Naive thymus-derived CD4-positive, alpha-beta T cell (primary cell): Measurements from ENCODE around the gene ADAMTS14. TPM values are rescaled to one million over a fixed set of nuclear protein-coding genes. Genes with fewer than 3 reads are reported as not detected.

Experiments
- ATAC-seq: fragments of 150-1000 bp; cut with Tn5 transposase; 2 replicates; pipeline ENCODE4 v1.10.0; 2021; ENCODE audit warnings: mild to moderate bottlenecking, moderate library complexity
- CTCF ChIA-PET: fragments of 350-600 bp; sonication (Branson Sonifier 250); formaldehyde crosslinking; loops from one replicate; lab custom pipeline; 2021; ENCODE audit warnings: antibody characterized with exemption; lab: Charles Lee
- POLR2A ChIA-PET: fragments of 350-600 bp; sonication (Branson Sonifier 250); formaldehyde crosslinking; loops from one replicate; lab custom pipeline; 2021; ENCODE audit warnings: antibody characterized with exemption, inconsistent platforms; lab: Charles Lee
- DNase-seq, 9 donors: peaks; one replicate each; pipeline versions ENCODE4 v3.0.0 to v3.0.0-alpha.2; 2020 to 2022; ENCODE audit warnings: mixed read lengths in 1 of 9
- H3K27ac ChIP-seq: one replicate; pipeline ENCODE4 v1.7.0; 2013; ENCODE audit warnings: mild to moderate bottlenecking, low read depth, low read length, moderate library complexity
- H3K27me3 ChIP-seq, 2 donors: one replicate each; pipeline ENCODE4 v1.7.0; 2013; ENCODE audit warnings: low read length in 2 of 2, mild to moderate bottlenecking in 2 of 2, moderate library complexity in 2 of 2; ENCODE audit not compliant: control insufficient read depth in 2 of 2, insufficient read depth in 2 of 2
- H3K36me3 ChIP-seq, 3 experiments: 1 replicate in 2 of 3; 2 replicates in 1 of 3; pipeline ENCODE4 v1.7.0; 2013; ENCODE audit warnings: low read length in 3 of 3, mild to moderate bottlenecking in 3 of 3, moderate library complexity in 1 of 3; ENCODE audit not compliant: insufficient read depth in 3 of 3, control insufficient read depth in 2 of 3
- H3K4me1 ChIP-seq, 2 donors: one replicate each; pipeline ENCODE4 v1.7.0; 2013; ENCODE audit warnings: low read length in 2 of 2, mild to moderate bottlenecking in 2 of 2, moderate library complexity in 1 of 2; ENCODE audit not compliant: control insufficient read depth in 2 of 2, insufficient read depth in 2 of 2
- H3K4me3 ChIP-seq: 2 replicates; pipeline ENCODE4 v1.7.0; 2013; ENCODE audit warnings: mild to moderate bottlenecking, low read length
- H3K9me3 ChIP-seq, 3 experiments: 1 replicate in 2 of 3; 2 replicates in 1 of 3; pipeline ENCODE4 v1.7.0; 2013; ENCODE audit warnings: low read length in 3 of 3; ENCODE audit not compliant: control insufficient read depth in 2 of 3
- H3K27ac Mint-ChIP-seq, 9 donors: one replicate each; pipeline ENCODE4 v1.8.0; 2020 to 2022; ENCODE audit warnings: mixed read lengths in 9 of 9, mild to moderate bottlenecking in 8 of 9, moderate library complexity in 5 of 9, inconsistent platforms in 2 of 9
- H3K27me3 Mint-ChIP-seq, 5 donors: one replicate each; pipeline ENCODE4 v1.8.0; 2021 to 2022; ENCODE audit warnings: mixed read lengths in 5 of 5, mild to moderate bottlenecking in 1 of 5
- H3K36me3 Mint-ChIP-seq, 5 donors: one replicate each; pipeline ENCODE4 v1.8.0; 2020 to 2022; ENCODE audit warnings: mixed read lengths in 5 of 5, mild to moderate bottlenecking in 3 of 5, inconsistent platforms in 1 of 5
- H3K4me1 Mint-ChIP-seq, 7 donors: one replicate each; pipeline ENCODE4 v1.8.0; 2020 to 2022; ENCODE audit warnings: mixed read lengths in 7 of 7, mild to moderate bottlenecking in 3 of 7, inconsistent platforms in 1 of 7
- H3K4me3 Mint-ChIP-seq, 10 donors: one replicate each; pipeline ENCODE4 v1.8.0; 2020 to 2022; ENCODE audit warnings: mild to moderate bottlenecking in 10 of 10, mixed read lengths in 10 of 10, moderate library complexity in 6 of 10, inconsistent platforms in 2 of 10
- H3K9me3 Mint-ChIP-seq, 11 donors: one replicate each; pipeline ENCODE4 v1.8.0; 2020 to 2022; ENCODE audit warnings: mixed read lengths in 11 of 11, mild to moderate bottlenecking in 4 of 11, inconsistent platforms in 1 of 11, moderate library complexity in 1 of 11
- intact Hi-C, 2 donors: fragments of 100-400 bp; cut with micrococcal nuclease; formaldehyde crosslinking; loops; one replicate each; pipeline ENCODE4 v1.15.1; 2023
- polyA plus RNA-seq, 2 donors: library from polyadenylated mRNA; unstranded; fragments of 300-500 nt; fragmentation: Illumina TruSeq; gene quantifications; one replicate each; pipeline ENCODE4 v1.2.3, GENCODE V29; 2021
- total RNA-seq, 6 experiments: library from RNA in 5 of 6; stranded (reverse) in 5 of 6; gene quantifications; 1 replicate in 5 of 6; 2 replicates in 1 of 6; pipeline ENCODE4 v1.2.3 and lab custom pipeline; 2021 to 2026

ADAMTS14 gene
- total and polyA plus RNA-seq, 7 experiments from 2014 or later, result 0.08 to 0.10 TPM; not detected in 5

DNA sequence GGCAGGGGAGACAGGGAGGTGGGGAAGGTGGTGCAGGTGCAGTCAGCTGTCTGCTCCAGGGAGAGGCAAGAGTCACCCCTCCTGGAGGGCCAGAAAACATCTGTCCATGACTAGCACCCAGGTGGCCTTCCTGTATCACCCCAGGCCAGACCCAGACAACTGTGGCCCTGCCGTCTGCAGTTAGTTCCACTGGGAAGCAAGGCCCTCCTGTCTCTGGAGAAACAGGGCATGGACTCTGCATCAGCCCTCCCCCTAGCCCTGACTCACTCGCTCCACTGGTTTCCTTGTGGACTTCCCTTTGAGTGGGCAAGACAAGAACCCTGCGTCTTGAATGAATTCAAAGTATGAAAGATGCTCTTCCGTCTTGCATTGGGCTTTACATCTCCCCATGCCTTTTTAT lies 100.3 kb downstream of the ADAMTS14 start:
- Histone ChIP-seq H3K4me1 (no peaks in the 10 kb centered on the region), H3K27me3 (no peaks in the 10 kb centered on the region), H3K9me3 (no peaks in the 10 kb centered on the region), H3K36me3 (no peaks in the 10 kb centered on the region), H3K4me3 (no peak overlapping the region), H3K27ac (no peak overlapping the region)
- no peak overlapping the region for H3K27ac Mint-ChIP-seq
- peaks cover 0 to 4% (median 0%) of the 10 kb centered on the region in 5 donors for H3K36me3 Mint-ChIP-seq
- POLR2A ChIA-PET, result no interaction called here
- H3K9me3 Mint-ChIP-seq, result no peaks in the 10 kb centered on the region
- CTCF ChIA-PET, result no interaction called here
- DNase-seq (no peak), ATAC-seq (no peak)
- H3K4me3 Mint-ChIP-seq, result no peak overlapping the region
- intact Hi-C loops, result no loop called here
- peaks cover 0 to 5% (median 0%) of the 10 kb centered on the region in 5 donors for H3K27me3 Mint-ChIP-seq
- H3K4me1 Mint-ChIP-seq, result peaks cover 0 to 3% (median 0%) of the 10 kb centered on the region in 7 donors

DNA sequence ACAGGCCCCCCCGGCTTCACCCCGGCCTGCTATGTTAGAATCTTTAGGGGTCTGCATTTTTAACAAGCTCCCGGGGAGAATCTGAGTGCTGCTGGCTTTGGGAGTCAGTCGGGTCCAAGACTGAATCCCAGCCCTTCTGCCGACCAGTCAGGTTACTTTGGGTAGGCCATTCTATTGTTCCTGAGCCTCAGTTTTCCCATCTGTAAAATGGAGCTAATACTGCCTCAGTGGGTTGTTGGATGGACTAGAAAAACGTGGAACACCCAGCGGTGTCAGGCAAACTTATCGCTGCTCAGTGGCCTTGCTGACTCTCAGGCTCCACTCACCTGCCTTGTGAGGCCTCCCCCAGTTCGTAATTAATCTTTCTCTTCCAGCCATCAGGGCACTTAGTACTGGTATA lies 101.2 kb downstream of the ADAMTS14 start:
- Histone ChIP-seq H3K9me3 (no peaks in the 10 kb centered on the region), H3K4me1 (no peaks in the 10 kb centered on the region), H3K36me3 (no peaks in the 10 kb centered on the region), H3K4me3 (no peak overlapping the region), H3K27ac (no peak overlapping the region), H3K27me3 (no peaks in the 10 kb centered on the region)
- ATAC-seq (no peak), DNase-seq (no peak)
- H3K4me1 Mint-ChIP-seq, result peaks cover 0 to 4% (median 0%) of the 10 kb centered on the region in 7 donors
- intact Hi-C loops, result no loop called here
- H3K9me3 Mint-ChIP-seq, result no peaks in the 10 kb centered on the region
- ChIA-PET POLR2A (no interaction called here), CTCF (no interaction called here)
- peaks cover 0 to 4% (median 0%) of the 10 kb centered on the region in 5 donors for H3K27me3 Mint-ChIP-seq
- H3K4me3 Mint-ChIP-seq, result no peak overlapping the region
- no peak overlapping the region for H3K27ac Mint-ChIP-seq
- H3K36me3 Mint-ChIP-seq, result peaks cover 0 to 4% (median 0%) of the 10 kb centered on the region in 5 donors

DNA sequence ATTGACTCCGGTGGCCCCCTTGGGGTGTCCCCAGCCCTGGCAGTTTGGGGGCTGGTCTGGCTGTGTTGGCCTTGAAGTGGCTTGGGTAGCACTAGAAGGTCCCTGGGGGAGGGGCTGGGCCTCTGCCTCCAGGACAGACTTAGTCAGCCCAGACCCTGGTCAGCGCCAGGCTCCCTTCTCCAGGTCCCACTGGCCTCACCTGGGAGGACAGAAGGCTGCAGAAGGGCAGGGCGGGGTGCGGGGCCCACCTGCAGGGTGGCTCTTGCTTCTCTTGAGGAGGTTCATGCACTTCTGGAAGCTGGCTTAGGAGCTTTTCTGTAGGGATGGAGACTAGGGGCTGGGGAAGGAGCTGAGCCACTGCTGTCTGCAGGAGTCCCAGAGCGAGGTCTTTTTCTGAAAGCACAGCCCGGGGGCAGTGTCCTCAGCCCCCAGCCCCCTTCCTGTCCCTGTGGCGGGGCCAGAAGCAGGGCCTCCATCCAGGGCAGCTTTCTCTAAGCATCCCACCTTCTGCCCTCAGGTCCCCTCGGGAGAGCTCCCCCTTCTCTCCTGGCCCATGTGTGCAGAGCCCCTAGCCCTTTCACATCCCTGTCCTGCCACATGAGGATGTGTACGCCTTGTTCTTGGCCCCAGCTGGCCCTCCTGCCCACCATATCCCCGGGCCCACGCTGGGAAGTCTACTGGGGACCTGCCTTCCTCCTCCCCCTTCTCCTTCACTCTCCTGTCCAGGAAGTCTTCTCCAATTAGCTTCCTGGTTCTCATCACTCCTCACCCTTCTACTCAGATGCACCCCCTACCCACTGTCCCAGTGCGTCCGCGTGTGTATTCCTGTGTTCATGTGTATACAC lies 101.9 kb downstream of the ADAMTS14 start:
- CTCF ChIA-PET, result no interaction called here
- peaks cover 0 to 4% (median 0%) of the 10 kb centered on the region in 7 donors for H3K4me1 Mint-ChIP-seq
- ATAC-seq, result no peak

DNA sequence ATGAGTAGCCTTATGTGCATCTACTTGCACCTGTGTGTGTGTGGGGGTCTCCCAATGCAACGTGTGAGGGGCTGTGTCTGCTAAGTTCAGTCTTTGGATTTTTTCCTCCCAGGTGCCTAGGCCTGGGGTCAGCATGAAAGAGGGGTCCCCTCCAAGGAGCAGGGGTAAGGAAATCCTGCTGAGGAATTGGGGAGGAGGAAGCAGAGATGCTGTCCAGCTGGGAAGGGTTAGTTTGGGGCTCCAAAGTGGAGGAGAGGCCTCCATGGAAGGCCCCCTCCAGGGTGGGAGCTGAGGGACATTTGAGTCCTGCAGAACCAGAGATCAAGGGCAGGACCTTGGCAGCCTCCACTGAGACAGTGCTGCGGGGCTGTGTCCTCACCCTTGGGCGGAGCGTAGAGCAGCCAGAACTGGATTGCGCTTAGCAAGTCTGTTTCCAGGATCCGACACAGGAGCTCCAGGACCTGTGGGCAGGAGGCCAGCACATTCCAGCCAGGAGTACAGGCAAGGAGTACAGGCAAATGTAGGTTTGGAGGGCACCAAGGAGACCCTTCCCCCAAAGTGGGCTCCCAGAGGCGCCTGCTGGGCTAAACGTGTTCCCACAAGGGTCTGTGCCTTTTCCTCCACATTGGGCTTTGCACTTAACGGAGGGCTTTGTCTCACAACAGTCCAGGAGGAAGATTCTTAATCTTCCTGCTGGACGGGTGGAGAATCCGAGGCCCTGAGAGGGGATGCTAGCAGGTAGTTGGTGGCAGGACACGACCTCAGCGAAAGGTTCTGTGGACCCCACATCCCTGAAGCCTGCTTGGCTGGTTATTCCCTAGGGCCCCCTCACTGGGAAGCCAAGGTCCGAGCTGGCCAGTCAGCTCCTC lies 102.7 kb downstream of the ADAMTS14 start:
- H3K9me3 ChIP-seq, result no peaks in the 10 kb centered on the region
- intact Hi-C loops, result no loop called here
- DNase-seq (no peak), ATAC-seq (no peak)
- no peak overlapping the region for H3K27ac ChIP-seq
- Mint-ChIP-seq H3K9me3 (no peaks in the 10 kb centered on the region), H3K4me3 (no peak overlapping the region), H3K36me3 (no peaks in the 10 kb centered on the region), H3K27me3 (peaks cover 0 to 4% (median 0%) of the 10 kb centered on the region in 5 donors), H3K27ac (peak overlapping the region in 1 of 9 donors; percentile 67), H3K4me1 (peaks cover 0 to 4% (median 0%) of the 10 kb centered on the region in 7 donors)
- H3K36me3 ChIP-seq, result no peaks in the 10 kb centered on the region
- H3K27me3 ChIP-seq, result no peaks in the 10 kb centered on the region
- ChIA-PET POLR2A (no interaction called here), CTCF (no interaction called here)
- H3K4me1 ChIP-seq, result no peaks in the 10 kb centered on the region
- H3K4me3 ChIP-seq, result no peak overlapping the region

More for the DNA sequence above, 101.9 kb downstream of the ADAMTS14 start:
- intact Hi-C loops, result no loop called here
- no peak overlapping the region for H3K27ac Mint-ChIP-seq
- Histone ChIP-seq H3K4me3 (no peak overlapping the region), H3K9me3 (no peaks in the 10 kb centered on the region), H3K4me1 (no peaks in the 10 kb centered on the region), H3K27me3 (no peaks in the 10 kb centered on the region), H3K36me3 (no peaks in the 10 kb centered on the region), H3K27ac (no peak overlapping the region)
- peaks cover 0 to 4% (median 0%) of the 10 kb centered on the region in 5 donors for H3K27me3 Mint-ChIP-seq
- no peaks in the 10 kb centered on the region for H3K9me3 Mint-ChIP-seq
- POLR2A ChIA-PET, result no interaction called here
- peak in 1 of 9 donors; percentile 5 for DNase-seq
- H3K4me3 Mint-ChIP-seq, result no peak overlapping the region
- peaks cover 0 to 3% (median 0%) of the 10 kb centered on the region in 5 donors for H3K36me3 Mint-ChIP-seq

DNA sequence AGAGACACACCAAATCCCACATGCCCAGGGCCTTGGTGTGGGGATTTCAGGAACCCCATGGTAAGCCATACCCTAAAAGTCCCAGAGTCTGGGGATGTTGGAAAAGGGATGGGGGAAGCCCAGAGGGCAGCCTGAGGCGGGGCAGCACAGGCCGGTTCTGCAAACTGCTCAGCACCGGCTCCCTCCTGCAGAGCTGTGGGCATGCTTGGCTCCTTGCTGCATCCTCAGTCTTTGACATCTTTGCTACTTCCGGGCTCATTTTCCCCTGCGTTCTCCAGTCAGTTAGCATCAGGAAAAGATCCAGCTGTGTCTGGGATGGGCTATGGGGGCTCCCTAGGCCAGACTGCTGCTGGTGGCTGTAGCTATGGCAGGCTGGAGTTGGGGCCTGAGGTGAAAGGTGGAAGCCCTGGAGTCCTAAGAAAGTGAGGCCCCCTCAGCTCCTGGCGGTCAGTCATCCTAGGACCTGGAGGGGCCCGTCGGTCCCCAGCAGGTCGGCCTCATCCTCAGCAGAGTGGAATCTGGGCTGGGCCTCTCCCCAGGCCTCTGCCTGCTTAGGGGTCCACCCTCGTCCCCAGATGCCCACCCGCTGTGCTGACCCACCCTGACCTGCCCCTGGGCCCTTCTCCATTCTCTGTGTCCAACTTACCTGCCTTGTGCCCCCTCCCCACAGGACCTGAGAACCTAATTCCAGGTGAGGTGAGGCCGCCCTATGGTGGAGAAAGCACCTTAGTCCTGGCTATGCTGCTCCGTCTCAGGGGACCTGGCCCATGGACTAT lies 103.6 kb downstream of the ADAMTS14 start:
- no peak for DNase-seq
- ATAC-seq, result no peak
- Histone ChIP-seq H3K4me1 (no peaks in the 10 kb centered on the region), H3K27ac (no peak overlapping the region), H3K4me3 (no peak overlapping the region), H3K9me3 (no peaks in the 10 kb centered on the region), H3K27me3 (no peaks in the 10 kb centered on the region), H3K36me3 (no peaks in the 10 kb centered on the region)
- H3K4me3 Mint-ChIP-seq, result no peak overlapping the region
- peaks cover 0 to 4% (median 0%) of the 10 kb centered on the region in 7 donors for H3K4me1 Mint-ChIP-seq
- H3K27ac Mint-ChIP-seq, result no peak overlapping the region
- H3K9me3 Mint-ChIP-seq, result no peaks in the 10 kb centered on the region
- H3K36me3 Mint-ChIP-seq, result no peaks in the 10 kb centered on the region
- CTCF ChIA-PET, result no interaction called here
- intact Hi-C loops, result no loop called here
- POLR2A ChIA-PET, result no interaction called here
- peaks cover 0 to 4% (median 0%) of the 10 kb centered on the region in 5 donors for H3K27me3 Mint-ChIP-seq

DNA sequence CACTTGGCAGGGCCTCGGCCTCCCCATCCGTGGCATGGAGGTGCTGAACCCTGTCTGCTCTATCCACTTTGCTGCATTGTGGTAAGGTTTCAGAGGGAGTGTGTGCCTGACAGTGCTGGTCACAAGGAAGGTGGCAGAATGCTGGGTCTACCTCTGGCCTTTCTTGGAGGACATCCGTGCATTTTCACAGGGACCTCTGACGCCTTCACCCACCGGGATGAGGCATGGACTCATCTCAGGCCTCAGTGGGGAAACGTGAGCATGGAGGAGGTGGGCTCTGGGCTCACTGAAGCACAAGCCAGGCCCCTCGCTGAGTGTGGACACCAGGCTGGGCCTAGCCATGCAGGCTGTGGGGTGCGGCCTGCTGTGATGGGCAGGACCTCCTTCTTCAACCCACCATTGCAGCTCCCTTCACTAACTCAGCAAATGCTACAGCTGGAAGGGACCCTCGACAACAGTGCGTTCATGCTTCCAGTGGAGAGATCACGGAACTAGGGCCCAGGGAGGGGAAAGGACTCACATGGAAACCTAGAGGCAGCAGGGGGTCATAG lies 104.2 kb downstream of the ADAMTS14 start:
- ChIA-PET POLR2A (no interaction called here), CTCF (no interaction called here)
- H3K4me1 Mint-ChIP-seq, result peaks cover 0 to 4% (median 0%) of the 10 kb centered on the region in 7 donors
- Histone ChIP-seq H3K36me3 (no peaks in the 10 kb centered on the region), H3K4me1 (no peaks in the 10 kb centered on the region), H3K27me3 (no peaks in the 10 kb centered on the region), H3K9me3 (no peaks in the 10 kb centered on the region), H3K4me3 (no peak overlapping the region), H3K27ac (no peak overlapping the region)
- DNase-seq, result no peak
- H3K27ac Mint-ChIP-seq, result no peak overlapping the region
- H3K9me3 Mint-ChIP-seq, result no peaks in the 10 kb centered on the region
- intact Hi-C loops, result no loop called here
- H3K4me3 Mint-ChIP-seq, result no peak overlapping the region
- peaks cover 0 to 4% (median 0%) of the 10 kb centered on the region in 5 donors for H3K27me3 Mint-ChIP-seq
- no peak for ATAC-seq
- no peaks in the 10 kb centered on the region for H3K36me3 Mint-ChIP-seq
